Stimulated activated memory B cell treated with anti-CD40 and anti-IgM and Interleukin-4, amounts not matched to agents 10 μg/mL and 1 μg/mL and 100 μg/mL, for 72 hours (primary cell): Measurements from ENCODE around the gene ALKBH8.
A peak's percentile ranks its signal among the peaks of the same experiment; 100 is the strongest.
"Not testable (repeated sequence)": the region's sequence is repeated elsewhere in the genome, so short reads cannot be mapped to it uniquely, and the experiment has no call there.

ENCODE experiments used
- ATAC-seq: fragments of 150-1000 bp; cut with Tn5 transposase; 2 replicates; pipeline ENCODE4 v1.10.0; 2021
- H3K27ac Mint-ChIP-seq: one replicate; pipeline ENCODE4 v1.8.0; 2022; ENCODE audit warnings: mild to moderate bottlenecking, mixed read lengths
- H3K27me3 Mint-ChIP-seq: one replicate; pipeline ENCODE4 v1.8.0; 2022; ENCODE audit warnings: mixed read lengths
- H3K36me3 Mint-ChIP-seq: one replicate; pipeline ENCODE4 v1.8.0; 2022; ENCODE audit warnings: mixed read lengths
- H3K4me1 Mint-ChIP-seq: one replicate; pipeline ENCODE4 v1.8.0; 2022; ENCODE audit warnings: mixed read lengths
- H3K4me3 Mint-ChIP-seq: one replicate; pipeline ENCODE4 v1.8.0; 2022; ENCODE audit warnings: mild to moderate bottlenecking, moderate library complexity, mixed read lengths
- H3K9me3 Mint-ChIP-seq: one replicate; pipeline ENCODE4 v1.8.0; 2022; ENCODE audit warnings: mixed read lengths

The ALKBH8 gene

DNA sequence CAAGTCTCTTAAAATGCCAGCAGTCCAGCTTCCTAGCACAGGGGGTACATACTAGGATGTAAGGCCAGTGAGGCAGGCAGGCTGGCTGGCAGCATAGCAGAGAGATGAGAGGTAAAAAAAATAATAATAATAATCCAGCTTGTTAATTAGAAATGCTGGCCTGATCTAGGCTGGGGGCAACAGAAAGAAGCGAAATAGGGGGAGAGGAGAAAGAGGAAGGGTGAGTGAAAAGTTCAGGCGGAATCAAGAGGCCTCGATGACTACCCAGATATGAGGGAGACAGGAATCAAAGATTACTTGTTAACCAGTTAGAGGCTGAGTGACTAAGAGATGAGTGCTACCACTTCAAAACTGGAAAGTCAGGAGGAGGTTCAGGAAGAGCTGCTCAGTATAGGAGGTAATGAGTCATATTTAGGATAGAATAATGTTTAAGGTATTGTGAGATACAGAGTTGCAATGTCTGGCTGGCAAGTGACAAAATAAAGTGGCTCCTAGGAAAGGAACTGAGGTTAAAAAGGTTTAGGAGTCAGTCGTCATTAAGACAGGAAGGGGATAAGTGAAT is 2.8 kb downstream of the ALKBH8 start:
- H3K36me3 Mint-ChIP-seq = peaks cover 15% of the 10 kb centered on the region
- no peaks in the 10 kb centered on the region for H3K9me3 Mint-ChIP-seq
- H3K4me3 Mint-ChIP-seq = no peak overlapping the region
- peaks cover 50% of the 10 kb centered on the region for H3K4me1 Mint-ChIP-seq
- H3K27me3 Mint-ChIP-seq = no peaks in the 10 kb centered on the region
- no peak for ATAC-seq
- peak overlapping the region; percentile 57 for H3K27ac Mint-ChIP-seq

DNA sequence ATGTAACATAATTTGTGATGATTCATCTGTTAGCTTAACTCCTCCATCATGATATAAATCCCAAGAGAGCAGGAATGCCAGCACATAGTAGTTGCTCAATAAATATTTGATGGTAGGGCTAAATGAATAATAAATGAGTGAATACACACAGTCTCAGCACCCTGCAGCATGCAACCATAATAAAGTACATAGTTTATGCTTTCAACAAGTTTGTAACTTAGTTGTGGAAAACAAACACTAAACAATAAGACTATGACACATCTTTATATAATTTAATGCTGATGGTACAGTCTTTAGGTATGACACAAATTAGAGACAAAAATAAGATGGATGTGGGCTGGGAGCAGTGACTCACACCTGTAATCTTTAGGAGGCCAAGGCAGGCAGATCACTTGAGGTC is 3.8 kb downstream of the ALKBH8 start:
- Mint-ChIP-seq H3K9me3 (no peaks in the 10 kb centered on the region), H3K4me1 (peaks cover 41% of the 10 kb centered on the region), H3K27me3 (no peaks in the 10 kb centered on the region), H3K36me3 (peaks cover 15% of the 10 kb centered on the region), H3K27ac (no peak overlapping the region), H3K4me3 (no peak overlapping the region)
- ATAC-seq = no peak

DNA sequence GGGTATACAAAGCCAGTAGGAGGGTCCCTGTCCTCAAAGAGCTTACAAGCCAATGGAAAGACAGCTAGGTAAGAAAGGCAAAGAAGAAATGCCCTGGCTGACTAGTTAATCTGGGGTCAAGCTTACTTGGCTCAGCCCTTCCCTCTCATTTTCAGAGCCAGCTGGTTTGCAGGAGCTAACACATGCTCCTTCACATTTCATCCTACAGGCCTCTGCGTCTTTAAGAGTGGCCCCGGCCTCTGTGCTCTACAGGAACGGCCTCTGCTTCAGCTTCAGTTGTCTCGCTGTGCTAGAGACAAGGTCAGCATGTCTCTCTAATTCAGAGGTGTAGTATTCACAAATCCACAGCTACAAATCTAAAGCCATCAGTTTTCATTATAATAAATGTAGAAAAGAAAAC is 15.2 kb downstream of the ALKBH8 start:
- Mint-ChIP-seq H3K27ac (no peak overlapping the region), H3K4me1 (no peaks in the 10 kb centered on the region), H3K4me3 (no peak overlapping the region), H3K27me3 (no peaks in the 10 kb centered on the region), H3K36me3 (peaks cover 35% of the 10 kb centered on the region), H3K9me3 (no peaks in the 10 kb centered on the region)
- no peak for ATAC-seq

DNA sequence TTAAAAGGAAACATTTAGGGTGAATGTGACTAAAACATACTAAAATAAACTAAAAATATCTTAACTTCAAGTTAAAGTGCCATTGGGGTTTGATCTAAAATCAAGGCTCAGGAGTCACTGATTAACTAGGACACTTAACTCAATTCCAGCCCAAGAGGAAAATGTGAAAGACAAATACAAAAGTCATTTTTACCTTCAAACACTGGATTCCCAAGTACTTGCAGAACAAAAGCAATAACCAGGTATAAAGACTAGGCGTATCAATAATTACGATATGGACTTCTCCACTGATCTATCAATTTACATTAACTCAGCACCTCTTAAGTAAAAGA is 15.6 kb downstream of the ALKBH8 start:
- Mint-ChIP-seq H3K9me3 (no peaks in the 10 kb centered on the region), H3K27me3 (no peaks in the 10 kb centered on the region), H3K4me3 (no peak overlapping the region), H3K36me3 (peaks cover 38% of the 10 kb centered on the region), H3K4me1 (no peaks in the 10 kb centered on the region), H3K27ac (no peak overlapping the region)
- no peak for ATAC-seq

DNA sequence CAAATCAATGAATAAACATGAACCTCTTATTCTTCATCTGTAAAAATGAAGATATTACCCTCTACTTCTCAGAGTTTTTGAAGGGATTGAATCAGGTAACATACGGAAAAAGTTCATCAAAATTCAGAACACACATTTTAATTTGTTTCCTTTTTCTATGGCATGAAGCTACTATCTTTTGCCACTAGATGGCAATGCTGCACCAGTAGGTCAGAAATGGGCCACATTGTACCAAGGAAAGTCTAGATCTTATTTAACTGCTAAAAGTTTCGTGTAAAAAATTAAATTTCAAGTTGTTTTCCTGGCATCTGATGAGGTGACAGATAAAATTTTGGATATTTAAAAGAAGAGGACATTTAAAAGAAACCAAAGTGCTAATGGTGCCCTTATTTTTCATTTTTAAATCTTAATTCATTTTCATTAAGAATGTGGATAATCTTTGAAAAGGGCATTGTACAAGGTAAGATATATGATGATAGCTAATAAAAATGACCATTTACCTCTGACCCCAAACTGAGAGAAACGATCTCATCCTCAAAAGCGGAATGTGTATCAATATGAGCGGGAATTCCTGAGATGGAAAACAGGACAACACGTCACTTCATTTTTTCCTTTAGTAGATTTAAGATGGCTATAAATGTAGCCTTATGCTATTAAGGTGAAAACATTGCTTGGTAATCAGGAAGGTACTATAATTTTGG is 16.1 kb downstream of the ALKBH8 start:
- H3K27ac Mint-ChIP-seq = no peak overlapping the region
- no peaks in the 10 kb centered on the region for H3K27me3 Mint-ChIP-seq
- H3K36me3 Mint-ChIP-seq = peaks cover 43% of the 10 kb centered on the region
- H3K4me3 Mint-ChIP-seq = no peak overlapping the region
- ATAC-seq = no peak
- no peaks in the 10 kb centered on the region for H3K4me1 Mint-ChIP-seq
- H3K9me3 Mint-ChIP-seq = no peaks in the 10 kb centered on the region

DNA sequence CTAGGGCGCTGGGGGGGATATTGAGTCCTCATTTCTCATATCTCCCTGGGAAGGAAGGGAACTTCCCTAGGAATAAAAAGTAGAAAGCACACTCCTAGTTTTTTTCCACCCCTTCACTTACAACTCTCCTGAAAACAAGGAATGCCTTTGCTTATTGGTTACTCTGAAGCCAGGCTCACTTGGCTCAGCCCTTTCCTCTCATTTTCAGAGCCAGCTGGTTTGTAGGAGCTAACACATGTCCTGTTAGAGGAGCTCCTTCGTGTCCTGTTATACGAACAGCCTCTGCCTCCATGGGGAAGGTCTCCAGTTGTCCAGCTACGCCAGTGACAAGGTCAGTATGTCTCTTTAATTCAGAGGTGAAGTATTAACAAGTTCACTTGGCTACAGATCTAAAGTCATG is 17.6 kb downstream of the ALKBH8 start:
- no peaks in the 10 kb centered on the region for H3K4me1 Mint-ChIP-seq
- H3K4me3 Mint-ChIP-seq = no peak overlapping the region
- H3K36me3 Mint-ChIP-seq = peaks cover 46% of the 10 kb centered on the region
- no peak for ATAC-seq
- H3K27me3 Mint-ChIP-seq = no peaks in the 10 kb centered on the region
- no peak overlapping the region for H3K27ac Mint-ChIP-seq
- H3K9me3 Mint-ChIP-seq = no peaks in the 10 kb centered on the region

DNA sequence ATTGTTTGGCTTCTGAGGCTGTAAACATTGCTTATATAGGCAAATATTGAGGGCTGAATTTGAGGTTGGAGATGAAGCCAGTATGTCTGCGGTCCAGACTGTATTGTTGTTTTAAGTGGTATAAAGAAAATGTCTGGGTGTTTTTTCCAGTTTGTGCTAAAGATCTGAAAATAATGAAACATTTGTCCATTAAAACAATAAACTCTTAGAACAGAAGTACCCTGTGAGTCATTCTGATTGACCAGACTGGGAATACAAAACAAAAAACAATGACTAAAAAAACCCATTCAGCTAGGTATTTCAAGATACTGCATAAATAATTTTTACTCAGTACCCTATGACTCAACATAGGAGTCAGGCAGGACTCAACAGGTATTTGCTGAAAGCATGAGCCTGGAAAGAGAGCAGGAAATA is 20.4 kb downstream of the ALKBH8 start:
- H3K9me3 Mint-ChIP-seq = no peaks in the 10 kb centered on the region
- peaks cover 6% of the 10 kb centered on the region for H3K4me1 Mint-ChIP-seq
- no peak for ATAC-seq
- no peak overlapping the region for H3K27ac Mint-ChIP-seq
- peaks cover 52% of the 10 kb centered on the region for H3K36me3 Mint-ChIP-seq
- no peak overlapping the region for H3K4me3 Mint-ChIP-seq
- H3K27me3 Mint-ChIP-seq = no peaks in the 10 kb centered on the region

DNA sequence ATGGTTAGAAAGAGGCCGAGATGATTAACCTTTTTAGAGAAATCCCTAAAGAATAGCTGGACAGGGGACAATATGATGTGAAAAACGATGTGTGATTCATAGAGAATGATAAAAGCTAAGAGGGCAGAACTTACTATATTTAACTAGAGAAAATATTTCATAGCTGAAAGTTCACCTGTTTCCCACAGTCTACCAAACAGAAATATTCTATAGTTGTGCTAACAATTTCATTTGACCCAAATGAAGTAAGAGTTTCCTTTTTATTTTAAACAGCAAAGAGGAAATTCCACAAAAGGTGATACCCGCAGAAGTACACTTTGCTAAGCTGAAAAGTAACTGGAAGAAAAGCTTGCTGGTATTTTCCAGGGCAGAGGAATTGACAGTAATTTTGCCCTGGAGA is 26.7 kb downstream of the ALKBH8 start:
- Mint-ChIP-seq H3K36me3 (peaks cover 65% of the 10 kb centered on the region), H3K4me1 (peaks cover 6% of the 10 kb centered on the region), H3K9me3 (no peaks in the 10 kb centered on the region), H3K27ac (no peak overlapping the region), H3K27me3 (no peaks in the 10 kb centered on the region), H3K4me3 (no peak overlapping the region)
- ATAC-seq = no peak

DNA sequence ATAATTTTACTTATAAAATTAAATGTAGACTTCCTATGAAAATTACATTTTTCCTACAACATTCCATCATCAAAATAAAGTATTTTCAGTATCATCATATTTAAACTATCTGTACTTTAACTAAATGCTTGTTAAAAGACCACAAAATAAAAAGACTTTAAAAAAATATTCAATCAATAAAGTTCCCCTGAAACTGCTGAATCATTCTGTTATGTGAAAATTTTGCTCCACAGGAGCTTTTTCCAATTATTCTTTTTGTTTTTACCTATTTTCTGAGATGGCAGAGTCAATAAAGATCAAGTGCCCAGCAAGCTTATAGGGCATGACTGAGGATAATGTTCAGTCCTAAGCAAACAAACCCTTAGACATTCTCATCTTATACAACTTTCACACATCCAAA is 27.3 kb downstream of the ALKBH8 start:
- no peaks in the 10 kb centered on the region for H3K9me3 Mint-ChIP-seq
- ATAC-seq = no peak
- H3K27ac Mint-ChIP-seq = no peak overlapping the region
- H3K4me3 Mint-ChIP-seq = no peak overlapping the region
- H3K4me1 Mint-ChIP-seq = peaks cover 6% of the 10 kb centered on the region
- H3K36me3 Mint-ChIP-seq = peaks cover 63% of the 10 kb centered on the region
- H3K27me3 Mint-ChIP-seq = no peaks in the 10 kb centered on the region

DNA sequence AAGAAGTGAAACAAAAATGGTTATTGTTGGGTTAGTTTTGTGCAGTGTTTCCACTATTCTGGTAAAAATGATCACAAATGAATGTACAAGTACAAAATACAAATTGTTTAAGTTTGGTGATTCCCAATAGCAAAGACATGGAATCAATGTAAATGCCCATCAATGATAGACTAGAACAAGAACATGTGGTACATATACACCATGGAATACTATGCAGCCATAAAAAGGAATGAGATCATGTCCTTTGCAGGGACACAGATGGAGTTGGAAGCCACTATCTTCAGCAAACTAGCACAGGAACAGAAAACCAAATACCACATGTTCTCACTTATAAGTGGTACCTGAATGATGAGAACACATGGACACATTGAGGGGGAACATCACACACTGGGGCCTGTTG is 28.4 kb downstream of the ALKBH8 start:
- H3K4me3 Mint-ChIP-seq, H3K9me3 Mint-ChIP-seq, ATAC-seq, H3K27me3 Mint-ChIP-seq, H3K4me1 Mint-ChIP-seq, H3K27ac Mint-ChIP-seq: not testable (repeated sequence)
- H3K36me3 Mint-ChIP-seq = peaks cover 60% of the 10 kb centered on the region

DNA sequence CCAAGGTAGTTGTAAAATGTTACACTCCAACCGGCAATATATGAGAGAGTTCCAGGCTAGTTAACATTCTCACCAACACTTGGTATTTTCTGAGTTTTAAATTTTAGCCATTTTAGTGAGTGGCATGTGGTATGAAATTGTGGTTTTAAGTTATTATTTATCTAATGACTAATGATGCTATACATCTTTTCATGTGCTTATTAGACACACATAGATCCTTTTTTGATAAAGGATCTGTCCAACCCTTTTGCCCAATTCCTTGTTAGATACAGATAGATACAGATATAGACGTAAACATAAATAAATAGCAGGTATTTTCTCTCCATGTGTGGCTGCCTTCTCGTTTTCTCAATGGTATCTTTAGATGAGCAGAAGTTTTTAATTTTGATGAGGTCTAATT is 39.3 kb downstream of the ALKBH8 start:
- Mint-ChIP-seq H3K36me3 (peaks cover 52% of the 10 kb centered on the region), H3K4me3 (no peak overlapping the region), H3K27ac (no peak overlapping the region), H3K9me3 (peaks cover 3% of the 10 kb centered on the region), H3K4me1 (no peaks in the 10 kb centered on the region), H3K27me3 (no peaks in the 10 kb centered on the region)
- no peak for ATAC-seq

DNA sequence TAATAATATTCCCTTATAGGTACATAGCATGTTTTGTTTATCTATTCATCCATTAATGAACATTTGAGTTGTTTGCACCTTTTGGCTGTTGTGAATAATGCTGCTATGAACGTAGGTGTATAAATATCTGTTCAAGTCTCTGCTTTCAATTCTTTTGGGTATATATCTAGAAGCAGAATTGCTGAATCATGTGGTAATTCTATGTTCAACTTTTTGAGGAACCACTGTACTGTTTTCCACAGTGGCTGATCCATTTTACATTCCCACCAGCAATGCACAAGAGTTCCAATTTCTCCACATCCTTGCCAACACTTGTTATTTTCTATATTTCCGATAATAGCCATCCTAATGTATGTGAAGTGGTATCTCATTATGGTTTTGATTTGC is 56.7 kb downstream of the ALKBH8 start:
- no peaks in the 10 kb centered on the region for H3K4me1 Mint-ChIP-seq
- H3K36me3 Mint-ChIP-seq = peaks cover 64% of the 10 kb centered on the region
- H3K9me3 Mint-ChIP-seq = no peaks in the 10 kb centered on the region
- no peak overlapping the region for H3K27ac Mint-ChIP-seq
- no peaks in the 10 kb centered on the region for H3K27me3 Mint-ChIP-seq
- ATAC-seq = no peak
- H3K4me3 Mint-ChIP-seq = no peak overlapping the region

DNA sequence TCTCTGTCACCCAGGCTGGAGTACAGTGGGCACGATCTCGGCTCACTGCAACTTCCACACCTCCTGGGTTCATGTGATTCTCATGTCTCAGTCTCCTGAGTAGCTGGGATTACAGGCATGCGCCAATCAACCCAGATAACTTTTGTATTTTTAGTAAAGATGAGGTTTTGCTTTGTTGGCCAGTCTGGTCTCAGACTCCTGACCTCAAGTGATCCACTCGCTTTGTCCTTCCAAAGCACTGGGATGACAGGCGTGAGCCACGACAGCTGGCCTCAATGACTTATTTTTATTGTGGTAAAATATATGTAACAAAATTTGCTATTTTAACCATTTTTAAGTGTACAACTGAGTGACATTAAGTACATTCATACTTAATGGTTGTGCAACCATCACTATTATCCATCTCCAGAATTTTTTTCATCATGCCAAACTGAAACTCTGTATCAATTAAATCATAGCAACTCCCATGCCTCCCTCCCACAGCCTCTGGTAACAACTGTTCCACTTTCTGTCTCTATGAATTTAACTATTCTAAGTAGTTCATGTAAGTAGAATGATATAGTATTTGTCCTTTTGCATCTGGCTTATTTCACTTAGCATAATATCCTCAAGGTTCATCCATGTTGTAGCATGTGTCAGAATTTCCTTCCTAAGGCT is 57.2 kb downstream of the ALKBH8 start:
- H3K36me3 Mint-ChIP-seq = peaks cover 64% of the 10 kb centered on the region
- H3K4me3 Mint-ChIP-seq = no peak overlapping the region
- no peak for ATAC-seq
- H3K27me3 Mint-ChIP-seq = no peaks in the 10 kb centered on the region
- no peaks in the 10 kb centered on the region for H3K9me3 Mint-ChIP-seq
- no peak overlapping the region for H3K27ac Mint-ChIP-seq
- no peaks in the 10 kb centered on the region for H3K4me1 Mint-ChIP-seq

DNA sequence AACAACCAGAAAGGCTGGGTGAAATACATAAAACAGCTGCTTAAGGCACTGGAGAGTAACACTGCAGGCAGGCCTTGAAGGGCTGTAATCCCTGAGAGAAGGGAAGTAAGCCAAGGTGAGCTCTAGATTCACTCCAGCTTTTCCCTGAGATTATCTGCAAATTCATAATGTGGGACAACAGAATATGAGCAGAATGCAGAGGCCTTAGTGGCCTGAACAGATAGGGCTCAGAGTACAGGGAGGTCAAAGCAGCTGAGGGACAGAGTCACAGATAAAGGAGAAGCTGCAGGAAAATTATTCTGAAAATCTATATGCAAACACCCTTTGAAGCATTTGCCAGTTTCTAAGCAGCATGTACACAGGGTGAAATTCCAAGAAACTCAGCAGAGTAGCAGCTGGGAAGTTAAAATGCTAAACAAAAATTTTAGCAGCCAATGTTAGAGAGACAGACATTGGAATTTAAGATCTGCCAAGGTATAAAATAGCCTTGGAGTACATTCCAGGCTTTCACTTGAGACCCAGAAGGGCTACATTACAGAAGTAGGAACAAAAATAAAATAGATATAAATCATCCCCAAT is 59.8 kb downstream of the ALKBH8 start:
- Mint-ChIP-seq H3K9me3 (peaks cover 13% of the 10 kb centered on the region), H3K36me3 (peaks cover 77% of the 10 kb centered on the region)

DNA sequence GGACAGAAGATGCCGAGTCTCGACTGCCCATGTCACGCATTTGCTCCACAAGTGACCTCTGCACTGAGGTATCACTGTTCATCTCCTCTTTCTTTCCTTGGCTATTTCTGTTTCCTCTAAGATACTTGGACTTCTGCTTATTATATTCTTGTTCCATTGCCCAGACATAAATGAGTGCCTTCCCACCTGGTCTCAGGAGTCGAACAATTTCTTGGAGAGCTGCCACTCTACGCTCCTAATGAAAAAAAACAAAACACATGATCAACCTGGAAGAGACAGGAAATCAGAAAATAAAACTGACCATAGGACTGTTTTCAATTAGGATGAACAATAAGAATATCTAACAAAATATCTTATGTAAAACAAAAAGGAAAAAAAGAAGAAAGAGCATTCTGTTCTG is 60.6 kb downstream of the ALKBH8 start:
- Mint-ChIP-seq H3K27ac (no peak overlapping the region), H3K4me1 (no peaks in the 10 kb centered on the region), H3K27me3 (no peaks in the 10 kb centered on the region), H3K4me3 (no peak overlapping the region), H3K9me3 (peaks cover 13% of the 10 kb centered on the region), H3K36me3 (peaks cover 70% of the 10 kb centered on the region)
- ATAC-seq = no peak

More for the DNA sequence above, 59.8 kb downstream of the ALKBH8 start:
- H3K4me3 Mint-ChIP-seq = no peak overlapping the region
- H3K27ac Mint-ChIP-seq = no peak overlapping the region
- no peak for ATAC-seq
- H3K4me1 Mint-ChIP-seq = no peaks in the 10 kb centered on the region
- H3K27me3 Mint-ChIP-seq = no peaks in the 10 kb centered on the region

DNA sequence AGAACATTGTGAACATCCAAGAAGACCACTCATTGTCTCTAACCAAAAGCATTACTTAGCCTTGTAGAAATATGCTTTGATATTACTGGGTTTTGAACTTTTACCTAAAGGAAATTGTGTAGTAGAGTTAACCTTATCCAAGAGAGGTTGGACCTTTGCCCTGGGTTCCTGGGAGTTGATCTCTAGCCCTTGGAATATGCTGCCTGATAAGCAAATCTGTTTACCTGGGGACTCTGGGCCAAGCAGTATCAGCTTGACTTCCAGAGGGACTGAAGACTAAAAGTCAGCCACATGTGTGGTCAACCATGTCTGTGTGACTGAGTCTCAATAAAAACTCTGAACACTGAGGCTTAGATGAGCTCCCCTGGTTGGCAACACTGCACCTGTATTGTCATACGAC is 63.8 kb downstream of the ALKBH8 start:
- Mint-ChIP-seq H3K27me3 (no peaks in the 10 kb centered on the region), H3K9me3 (peaks cover 17% of the 10 kb centered on the region), H3K36me3 (peaks cover 62% of the 10 kb centered on the region), H3K4me3 (no peak overlapping the region), H3K27ac (no peak overlapping the region), H3K4me1 (no peaks in the 10 kb centered on the region)
- no peak for ATAC-seq
